Coronary artery (tissue), 2 donors: ENCODE results near the gene FPR1.

Experiments
- DNase-seq: peaks from one replicate; pipeline ENCODE4 v3.0.0-alpha.2; 2017; ENCODE audit warnings: low spot score
- H3K27ac ChIP-seq, 2 donors: fragments of 200-600 bp; sonication (generic); one replicate each; pipeline ENCODE4 v1.5.1; 2016 to 2019
- H3K4me3 ChIP-seq: fragments of 200-600 bp; sonication (generic); 2 replicates; pipeline ENCODE4 v1.5.1; 2016; ENCODE audit warnings: mild to moderate bottlenecking, moderate library complexity
- CTCF ChIP-seq: fragments of 200-600 bp; sonication (generic); IDR thresholded peaks from one replicate; pipeline ENCODE4 v1.5.1; 2019; ENCODE audit warnings: antibody characterized with exemption

FPR1 gene

GRCh38 chr19:51726049-51726448, 25.6 kb downstream of the FPR1 start:
- H3K27ac ChIP-seq: peak overlapping the region in 1 of 2 donors; percentile 22

GRCh38 chr19:51724543-51724942, 27.1 kb downstream of the FPR1 start:
- no peak for DNase-seq
- TF ChIP-seq CTCF: no peak
- Histone ChIP-seq H3K27ac (no peak overlapping the region), H3K4me3 (no peak overlapping the region)

More at GRCh38 chr19:51726049-51726448, 25.6 kb downstream of the FPR1 start:
- peak; percentile 82 for DNase-seq
- no peak overlapping the region for H3K4me3 ChIP-seq
- TF ChIP-seq CTCF: no peak

- no peak overlapping the region for H3K4me3 ChIP-seq
- TF ChIP-seq CTCF: no peak
- no peak for DNase-seq
- no peak overlapping the region for H3K27ac ChIP-seq
Measured at GRCh38 chr19:51722492-51722891, 29.2 kb downstream of the FPR1 start.

DNA sequence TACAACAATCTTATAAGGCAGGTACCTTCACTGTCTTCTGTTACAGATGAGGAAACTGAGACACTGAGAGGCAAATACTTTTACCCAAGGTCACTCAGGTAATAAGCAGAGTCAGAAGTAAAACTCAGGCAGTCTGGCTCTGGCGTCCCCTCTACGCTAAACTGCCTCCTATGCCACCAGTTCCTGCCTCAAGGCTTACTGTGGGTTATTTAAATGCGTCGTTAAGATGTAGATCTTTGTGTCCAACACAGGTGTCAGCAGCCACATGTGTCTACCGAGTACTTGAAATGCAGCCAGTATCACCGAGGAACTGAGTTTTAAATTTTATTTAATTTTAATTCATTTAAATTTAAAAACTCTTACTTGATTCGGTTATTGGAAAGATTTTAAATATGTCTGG, 29.8 kb downstream of the FPR1 start:
- no peak for DNase-seq
- H3K27ac ChIP-seq: no peak overlapping the region
- no peak for TF ChIP-seq CTCF
- no peak overlapping the region for H3K4me3 ChIP-seq

- H3K4me3 ChIP-seq: peak overlapping the region; percentile 46
- DNase-seq: no peak
- H3K27ac ChIP-seq: no peak overlapping the region
- no peak for TF ChIP-seq CTCF
Measured at GRCh38 chr19:51719251-51719988, 32.3 kb downstream of the FPR1 start.

DNA sequence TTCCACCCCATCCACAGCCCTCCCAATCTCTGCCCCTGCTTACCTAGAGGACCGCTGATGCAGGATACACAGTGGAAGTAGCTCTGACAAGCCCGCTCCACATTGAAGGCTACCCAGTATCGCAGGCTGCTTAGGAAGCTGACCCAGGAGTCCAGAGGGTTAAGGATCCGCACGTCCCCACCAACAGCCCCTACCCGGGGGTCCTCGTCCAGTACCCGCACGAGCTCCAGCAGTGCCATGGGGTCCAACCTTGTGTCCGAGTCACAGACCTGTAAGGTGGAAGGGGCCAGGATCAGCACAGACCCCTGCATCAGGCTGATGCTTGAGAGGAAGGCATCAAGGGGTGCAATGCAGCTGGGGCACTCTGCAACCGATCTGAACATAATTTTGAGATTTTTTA, 34.8 kb downstream of the FPR1 start:
- no peak for TF ChIP-seq CTCF

DNA sequence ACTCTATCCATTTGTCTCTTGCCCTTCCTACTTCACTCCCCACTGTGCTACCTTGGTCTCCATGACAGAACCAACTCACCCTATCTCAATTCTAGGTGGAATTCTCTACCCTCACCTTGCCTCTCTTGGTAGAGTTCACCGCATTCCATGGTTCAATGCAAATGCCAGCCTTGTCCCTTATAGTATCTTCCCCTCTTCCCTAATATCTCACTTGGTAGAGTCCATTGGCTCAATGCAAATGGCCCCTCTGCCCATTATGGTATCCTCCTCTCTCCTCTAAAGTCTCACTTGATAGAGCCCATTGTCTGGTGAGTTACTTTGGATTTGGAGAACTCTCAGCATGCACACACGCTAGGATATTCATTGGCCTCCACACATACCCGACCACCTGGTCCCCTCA, 35.8 kb downstream of the FPR1 start:
- no peak for TF ChIP-seq CTCF
- Histone ChIP-seq H3K4me3 (no peak overlapping the region), H3K27ac (no peak overlapping the region)
- DNase-seq: no peak

More for the DNA sequence above, 34.8 kb downstream of the FPR1 start:
- H3K4me3 ChIP-seq: no peak overlapping the region
- peak; percentile 52 for DNase-seq
- H3K27ac ChIP-seq: no peak overlapping the region
